HEK293 (cell line): Measurements from ENCODE around the gene DLGAP5.

Source experiments
- CTCF ChIA-PET: fragments of 350-600 bp; formaldehyde crosslinking; extraction: SDS; loops from one replicate; lab custom pipeline; 2021; ENCODE audit warnings: antibody characterized with exemption; lab: Yijun Ruan, JAX
- POLR2A ChIA-PET: fragments of 300-600 bp; formaldehyde crosslinking; extraction: SDS; loops from one replicate; lab custom pipeline; 2020; ENCODE audit warnings: antibody characterized with exemption, inconsistent platforms; lab: Yijun Ruan, JAX
- H3K27ac ChIP-seq: fragments of 200-500 bp; sonication (Bioruptor generic); 2 replicates; pipeline ENCODE4 v1.5.1; 2014; ENCODE audit warnings: low read depth, low read length, control low read depth, inconsistent platforms; ENCODE audit errors: extremely low read depth
- H3K36me3 ChIP-seq, 2 experiments: fragments of 200-500 bp in 1 of 2; sonication (Bioruptor generic) in 1 of 2; 1 replicate in 1 of 2; 2 replicates in 1 of 2; pipeline ENCODE4 v1.5.1; 2014 to 2017; ENCODE audit warnings: inconsistent platforms in 2 of 2, low read length in 2 of 2; ENCODE audit not compliant: control insufficient read depth in 2 of 2, insufficient read depth in 1 of 2
- H3K4me1 ChIP-seq: fragments of 200-500 bp; sonication (Bioruptor generic); 2 replicates; pipeline ENCODE4 v1.5.1; 2014; ENCODE audit warnings: mild to moderate bottlenecking, low read length, inconsistent platforms; ENCODE audit not compliant: control insufficient read depth, insufficient read depth
- H3K4me3 ChIP-seq: 2 replicates; pipeline ENCODE4 v1.5.1; 2011; ENCODE audit warnings: low read depth, mild to moderate bottlenecking, control low read depth, low read length, moderate library complexity
- H3K9me3 ChIP-seq: fragments of 200-500 bp; sonication (Bioruptor generic); 2 replicates; pipeline ENCODE4 v1.5.1; 2014; ENCODE audit warnings: low read depth, low read length, inconsistent platforms; ENCODE audit not compliant: control insufficient read depth, insufficient read depth
- EGR2 ChIP-seq: fragments of 450-650 bp; formaldehyde crosslinking; IDR thresholded peaks from 2 replicates; pipeline ENCODE4 v1.5.1; 2016; ENCODE audit warnings: low read depth, missing biosample characterization, missing genetic modification characterization
- GLIS1 ChIP-seq: fragments of 450-650 bp; formaldehyde crosslinking; IDR thresholded peaks from 2 replicates; pipeline ENCODE4 v1.5.1; 2016; ENCODE audit warnings: missing biosample characterization, missing genetic modification characterization
- KLF10 ChIP-seq: fragments of 450-650 bp; IDR thresholded peaks from 2 replicates; pipeline ENCODE4 v1.5.1; 2018; ENCODE audit warnings: missing biosample characterization, mild to moderate bottlenecking, missing genetic modification characterization
- KLF8 ChIP-seq: fragments of 450-650 bp; formaldehyde crosslinking; IDR thresholded peaks from 2 replicates; pipeline ENCODE4 v1.5.1; 2016; ENCODE audit warnings: missing biosample characterization, missing genetic modification characterization
- KLF9 ChIP-seq: fragments of 450-650 bp; formaldehyde crosslinking; IDR thresholded peaks from 2 replicates; pipeline ENCODE4 v1.5.1; 2016; ENCODE audit warnings: missing biosample characterization, missing genetic modification characterization, low read depth
- REPIN1 ChIP-seq: fragments of 450-650 bp; formaldehyde crosslinking; IDR thresholded peaks from 2 replicates; pipeline ENCODE4 v1.5.1; 2017; ENCODE audit warnings: missing biosample characterization, missing genetic modification characterization, low read depth
- SP2 ChIP-seq: fragments of 450-650 bp; formaldehyde crosslinking; IDR thresholded peaks from 2 replicates; pipeline ENCODE4 v1.5.1; 2016; ENCODE audit warnings: missing biosample characterization, missing genetic modification characterization
- SP3 ChIP-seq: fragments of 450-650 bp; formaldehyde crosslinking; IDR thresholded peaks from 2 replicates; pipeline ENCODE4 v1.5.1; 2016; ENCODE audit warnings: missing biosample characterization, missing genetic modification characterization
- SP7 ChIP-seq: fragments of 450-650 bp; formaldehyde crosslinking; IDR thresholded peaks from 2 replicates; pipeline ENCODE4 v1.5.1; 2016; ENCODE audit warnings: missing biosample characterization, missing genetic modification characterization
- ZBTB20 ChIP-seq: fragments of 450-650 bp; formaldehyde crosslinking; IDR thresholded peaks from 2 replicates; pipeline ENCODE4 v1.5.1; 2016; ENCODE audit warnings: missing biosample characterization, missing genetic modification characterization
- ZBTB8A ChIP-seq: fragments of 450-650 bp; formaldehyde crosslinking; IDR thresholded peaks from 2 replicates; pipeline ENCODE4 v1.5.1; 2016; ENCODE audit warnings: missing biosample characterization, missing genetic modification characterization
- ZFHX2 ChIP-seq: fragments of 450-650 bp; formaldehyde crosslinking; conservative IDR thresholded peaks from 2 replicates; pipeline ENCODE4 v1.5.1; 2016; ENCODE audit warnings: missing biosample characterization, missing genetic modification characterization
- ZFP41 ChIP-seq: fragments of 450-650 bp; formaldehyde crosslinking; IDR thresholded peaks from 2 replicates; pipeline ENCODE4 v1.5.1; 2016; ENCODE audit warnings: missing biosample characterization, missing genetic modification characterization, borderline replicate concordance
- ZFP69B ChIP-seq: fragments of 450-650 bp; formaldehyde crosslinking; IDR thresholded peaks from 2 replicates; pipeline ENCODE4 v1.5.1; 2016; ENCODE audit warnings: missing biosample characterization, missing genetic modification characterization
- ZIC2 ChIP-seq: fragments of 450-650 bp; formaldehyde crosslinking; IDR thresholded peaks from 2 replicates; pipeline ENCODE4 v1.5.1; 2016; ENCODE audit warnings: missing biosample characterization, missing genetic modification characterization
- ZNF157 ChIP-seq: fragments of 450-650 bp; formaldehyde crosslinking; IDR thresholded peaks from 2 replicates; pipeline ENCODE4 v1.5.1; 2016; ENCODE audit warnings: missing biosample characterization, missing genetic modification characterization
- ZNF174 ChIP-seq: fragments of 450-650 bp; formaldehyde crosslinking; IDR thresholded peaks from 2 replicates; pipeline ENCODE4 v1.5.0; 2017; ENCODE audit warnings: missing biosample characterization, mild to moderate bottlenecking, missing genetic modification characterization
- ZNF221 ChIP-seq: fragments of 450-650 bp; formaldehyde crosslinking; IDR thresholded peaks from 2 replicates; pipeline ENCODE4 v1.5.1; 2017; ENCODE audit warnings: missing biosample characterization, missing genetic modification characterization, borderline replicate concordance
- ZNF24 ChIP-seq: fragments of 450-650 bp; formaldehyde crosslinking; IDR thresholded peaks from 2 replicates; pipeline ENCODE4 v1.5.1; 2016; ENCODE audit warnings: missing biosample characterization, missing genetic modification characterization
- ZNF335 ChIP-seq: fragments of 450-650 bp; formaldehyde crosslinking; conservative IDR thresholded peaks from 2 replicates; pipeline ENCODE4 v1.5.1; 2016; ENCODE audit warnings: missing biosample characterization, missing genetic modification characterization
- ZNF341 ChIP-seq: fragments of 450-650 bp; formaldehyde crosslinking; IDR thresholded peaks from 2 replicates; pipeline ENCODE4; 2016; ENCODE audit warnings: low read depth, missing biosample characterization, missing genetic modification characterization
- ZNF391 ChIP-seq: fragments of 450-650 bp; formaldehyde crosslinking; IDR thresholded peaks from 2 replicates; pipeline ENCODE4 v1.5.1; 2016; ENCODE audit warnings: low read depth, missing biosample characterization, missing genetic modification characterization, borderline replicate concordance
- ZNF423 ChIP-seq: fragments of 450-650 bp; formaldehyde crosslinking; IDR thresholded peaks from 2 replicates; pipeline ENCODE4 v1.5.1; 2016; ENCODE audit warnings: missing biosample characterization, missing genetic modification characterization
- ZNF426 ChIP-seq: fragments of 450-650 bp; formaldehyde crosslinking; IDR thresholded peaks from 2 replicates; pipeline ENCODE4 v1.5.1; 2017; ENCODE audit warnings: missing biosample characterization, missing genetic modification characterization, mild to moderate bottlenecking, inconsistent platforms, moderate library complexity
- ZNF529 ChIP-seq: fragments of 450-650 bp; formaldehyde crosslinking; IDR thresholded peaks from 2 replicates; pipeline ENCODE4 v1.5.1; 2017; ENCODE audit warnings: missing genetic modification characterization, missing biosample characterization; ENCODE audit not compliant: insufficient replicate concordance
- ZNF549 ChIP-seq: fragments of 450-650 bp; IDR thresholded peaks from 2 replicates; pipeline ENCODE4 v1.5.1; 2018; ENCODE audit warnings: missing biosample characterization, missing genetic modification characterization, mild to moderate bottlenecking, inconsistent platforms, moderate library complexity
- ZNF561 ChIP-seq: fragments of 450-650 bp; IDR thresholded peaks from 2 replicates; pipeline ENCODE4 v1.5.1; 2018; ENCODE audit warnings: missing biosample characterization, missing genetic modification characterization, borderline replicate concordance
- ZNF600 ChIP-seq: fragments of 450-650 bp; formaldehyde crosslinking; IDR thresholded peaks from 2 replicates; pipeline ENCODE4 v1.5.1; 2016; ENCODE audit warnings: missing biosample characterization, missing genetic modification characterization
- ZNF76 ChIP-seq: fragments of 450-650 bp; formaldehyde crosslinking; IDR thresholded peaks from 2 replicates; pipeline ENCODE4; 2016; ENCODE audit warnings: low read depth, missing biosample characterization, missing genetic modification characterization, borderline replicate concordance
- ZNF837 ChIP-seq: fragments of 450-650 bp; formaldehyde crosslinking; IDR thresholded peaks from 2 replicates; pipeline ENCODE4 v1.5.1; 2016; ENCODE audit warnings: missing biosample characterization, missing genetic modification characterization
- ZSCAN30 ChIP-seq: fragments of 450-650 bp; IDR thresholded peaks from 2 replicates; pipeline ENCODE4 v1.5.1; 2018; ENCODE audit warnings: missing biosample characterization, mild to moderate bottlenecking, missing genetic modification characterization, moderate library complexity
- TF ChIP-seq, protein P1 (sequence below): fragments of 450-650 bp; formaldehyde crosslinking; IDR thresholded peaks from 2 replicates; pipeline ENCODE4 v1.5.1; 2017; ENCODE audit warnings: missing biosample characterization, mild to moderate bottlenecking, missing genetic modification characterization, moderate library complexity
- TF ChIP-seq, protein P2 (sequence below): fragments of 450-650 bp; formaldehyde crosslinking; IDR thresholded peaks from 2 replicates; pipeline ENCODE4 v1.5.1; 2016; ENCODE audit warnings: missing biosample characterization, missing genetic modification characterization
- TF ChIP-seq, protein P3 (sequence below): fragments of 450-650 bp; formaldehyde crosslinking; IDR thresholded peaks from 2 replicates; pipeline ENCODE4 v1.5.1; 2016; ENCODE audit warnings: missing biosample characterization, missing genetic modification characterization

Gene DLGAP5

DNA sequence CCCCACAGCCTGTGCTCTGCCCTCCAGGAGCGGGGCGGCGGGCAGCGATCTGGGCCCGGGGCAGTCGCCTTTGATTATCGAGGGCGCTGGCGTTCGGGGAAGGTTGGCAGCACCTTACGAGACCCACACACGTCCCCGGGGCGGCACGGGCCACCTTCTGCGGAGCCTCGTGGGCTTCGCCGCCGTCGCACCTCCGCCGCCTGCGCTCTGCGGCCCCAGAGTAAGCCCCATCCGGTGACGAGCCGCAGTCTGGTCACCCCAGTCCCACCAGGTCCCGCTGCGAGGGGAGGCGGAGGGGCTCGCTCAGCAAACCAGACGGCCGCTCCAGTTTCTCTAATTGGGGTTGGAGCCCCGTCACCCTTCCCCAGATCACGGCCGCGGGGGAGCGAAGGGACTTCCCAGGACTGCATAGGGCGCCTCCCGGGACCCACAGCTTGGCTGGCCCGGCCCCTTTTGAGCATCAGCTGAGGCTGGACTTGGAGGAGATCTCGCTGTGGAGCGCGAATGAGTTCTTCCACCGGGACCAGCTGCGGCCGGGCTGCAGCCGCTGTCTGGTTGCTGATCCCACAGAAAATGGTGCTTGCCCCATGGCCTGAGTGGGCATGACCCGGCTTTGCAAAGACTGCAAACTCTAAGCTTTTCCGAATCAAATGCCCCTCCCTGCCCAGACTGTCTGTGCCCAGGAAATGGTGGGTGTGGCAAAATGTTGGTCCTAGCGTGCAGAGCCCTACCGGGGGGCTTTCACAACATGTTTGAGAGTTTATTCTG, 61.8 kb downstream of the DLGAP5 start:
- Histone ChIP-seq H3K4me1 (peaks cover 19% of the 10 kb centered on the region), H3K4me3 (peak overlapping the region; percentile 49), H3K9me3 (no peaks in the 10 kb centered on the region), H3K27ac (peak overlapping the region; percentile 43; the same call in 1 of the 2 replicates), H3K36me3 (peaks cover 0 to 2% of the 10 kb centered on the region in 2 experiments; a peak in 1 of 3 replicates)
- ChIA-PET POLR2A (interaction anchor here (0.8 to 1.8 kb wide), 3 partner anchors 22 to 35 kb away, joined by 3 to 7 read pairs (median 3); no protein-coding TSS in a partner anchor), CTCF (no interaction called here)
- TF ChIP-seq ZNF600 (tag by site-specific recombination) (0 out of 2 replicates have a peak, but pooled peaks have one; percentile 25), GLIS1 (tag by site-specific recombination) (peak; percentile 62; the same call in 1 of the 2 replicates), ZNF426 (tag by site-specific recombination) (no peak), ZNF341 (peak; percentile 53), ZBTB20 (tag by site-specific recombination) (peak; percentile 69), SP7 (tag by site-specific recombination) (no peak), ZSCAN30 (tag by site-specific recombination) (0 out of 2 replicates have a peak, but pooled peaks have one; percentile 14), SP2 (peak; percentile 36; the same call in 1 of the 2 replicates), ZNF561 (tag by site-specific recombination) (no peak), EGR2 (peak; percentile 26; the same call in 1 of the 2 replicates), ZNF76 (tag by site-specific recombination) (peak; percentile 36; the same call in 1 of the 2 replicates), ZNF335 (peak; percentile 74; the same call in 1 of the 2 replicates), ZNF24 (tag by site-specific recombination) (no peak), ZFP69B (tag by site-specific recombination) (0 out of 2 replicates have a peak, but pooled peaks have one; percentile 43), ZIC2 (tag by site-specific recombination) (peak; percentile 42; the same call in 1 of the 2 replicates), ZNF423 (tag by site-specific recombination) (peak; percentile 36; the same call in 1 of the 2 replicates), ZNF391 (tag by site-specific recombination) (no peak), KLF8 (tag by site-specific recombination) (peak; percentile 46; the same call in 1 of the 2 replicates), KLF9 (tag by site-specific recombination) (peak; percentile 75), KLF10 (tag by site-specific recombination) (peak; percentile 56; the same call in 1 of the 2 replicates), ZNF549 (tag by site-specific recombination) (no peak), ZNF221 (tag by site-specific recombination) (no peak), ZNF174 (no peak), REPIN1 (no peak), ZFP41 (tag by site-specific recombination) (no peak), ZNF529 (tag by site-specific recombination) (no peak), ZNF837 (tag by site-specific recombination) (no peak), ZBTB8A (peak; percentile 45; the same call in 1 of the 2 replicates), SP3 (tag by site-specific recombination) (0 out of 2 replicates have a peak, but pooled peaks have one; percentile 22), ZNF157 (tag by site-specific recombination) (no peak), ZFHX2 (peak; percentile 10; the same call in 1 of the 2 replicates)
- TF ChIP-seq, protein P1, sequence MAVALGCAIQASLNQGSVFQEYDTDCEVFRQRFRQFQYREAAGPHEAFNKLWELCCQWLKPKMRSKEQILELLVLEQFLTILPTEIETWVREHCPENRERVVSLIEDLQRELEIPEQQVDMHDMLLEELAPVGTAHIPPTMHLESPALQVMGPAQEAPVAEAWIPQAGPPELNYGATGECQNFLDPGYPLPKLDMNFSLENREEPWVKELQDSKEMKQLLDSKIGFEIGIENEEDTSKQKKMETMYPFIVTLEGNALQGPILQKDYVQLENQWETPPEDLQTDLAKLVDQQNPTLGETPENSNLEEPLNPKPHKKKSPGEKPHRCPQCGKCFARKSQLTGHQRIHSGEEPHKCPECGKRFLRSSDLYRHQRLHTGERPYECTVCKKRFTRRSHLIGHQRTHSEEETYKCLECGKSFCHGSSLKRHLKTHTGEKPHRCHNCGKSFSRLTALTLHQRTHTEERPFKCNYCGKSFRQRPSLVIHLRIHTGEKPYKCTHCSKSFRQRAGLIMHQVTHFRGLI (tag by site-specific recombination), result 0 out of 2 replicates have a peak, but pooled peaks have one; percentile 67
- TF ChIP-seq, protein P2, sequence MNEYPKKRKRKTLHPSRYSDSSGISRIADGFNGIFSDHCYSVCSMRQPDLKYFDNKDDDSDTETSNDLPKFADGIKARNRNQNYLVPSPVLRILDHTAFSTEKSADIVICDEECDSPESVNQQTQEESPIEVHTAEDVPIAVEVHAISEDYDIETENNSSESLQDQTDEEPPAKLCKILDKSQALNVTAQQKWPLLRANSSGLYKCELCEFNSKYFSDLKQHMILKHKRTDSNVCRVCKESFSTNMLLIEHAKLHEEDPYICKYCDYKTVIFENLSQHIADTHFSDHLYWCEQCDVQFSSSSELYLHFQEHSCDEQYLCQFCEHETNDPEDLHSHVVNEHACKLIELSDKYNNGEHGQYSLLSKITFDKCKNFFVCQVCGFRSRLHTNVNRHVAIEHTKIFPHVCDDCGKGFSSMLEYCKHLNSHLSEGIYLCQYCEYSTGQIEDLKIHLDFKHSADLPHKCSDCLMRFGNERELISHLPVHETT (tag by site-specific recombination), result no peak
- TF ChIP-seq, protein P3, sequence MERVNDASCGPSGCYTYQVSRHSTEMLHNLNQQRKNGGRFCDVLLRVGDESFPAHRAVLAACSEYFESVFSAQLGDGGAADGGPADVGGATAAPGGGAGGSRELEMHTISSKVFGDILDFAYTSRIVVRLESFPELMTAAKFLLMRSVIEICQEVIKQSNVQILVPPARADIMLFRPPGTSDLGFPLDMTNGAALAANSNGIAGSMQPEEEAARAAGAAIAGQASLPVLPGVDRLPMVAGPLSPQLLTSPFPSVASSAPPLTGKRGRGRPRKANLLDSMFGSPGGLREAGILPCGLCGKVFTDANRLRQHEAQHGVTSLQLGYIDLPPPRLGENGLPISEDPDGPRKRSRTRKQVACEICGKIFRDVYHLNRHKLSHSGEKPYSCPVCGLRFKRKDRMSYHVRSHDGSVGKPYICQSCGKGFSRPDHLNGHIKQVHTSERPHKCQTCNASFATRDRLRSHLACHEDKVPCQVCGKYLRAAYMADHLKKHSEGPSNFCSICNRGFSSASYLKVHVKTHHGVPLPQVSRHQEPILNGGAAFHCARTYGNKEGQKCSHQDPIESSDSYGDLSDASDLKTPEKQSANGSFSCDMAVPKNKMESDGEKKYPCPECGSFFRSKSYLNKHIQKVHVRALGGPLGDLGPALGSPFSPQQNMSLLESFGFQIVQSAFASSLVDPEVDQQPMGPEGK (tag by site-specific recombination), result peak; percentile 53
